HG02642 (cell line): ENCODE results near the gene NFIX.

Experiments used
- ATAC-seq: cut with Tn5 transposase; IDR thresholded peaks from one replicate; pipeline ENCODE4 v1.9.1; 2021; ENCODE audit warnings: mild to moderate bottlenecking; ENCODE audit not compliant: unreplicated experiment, poor library complexity

NFIX gene

DNA sequence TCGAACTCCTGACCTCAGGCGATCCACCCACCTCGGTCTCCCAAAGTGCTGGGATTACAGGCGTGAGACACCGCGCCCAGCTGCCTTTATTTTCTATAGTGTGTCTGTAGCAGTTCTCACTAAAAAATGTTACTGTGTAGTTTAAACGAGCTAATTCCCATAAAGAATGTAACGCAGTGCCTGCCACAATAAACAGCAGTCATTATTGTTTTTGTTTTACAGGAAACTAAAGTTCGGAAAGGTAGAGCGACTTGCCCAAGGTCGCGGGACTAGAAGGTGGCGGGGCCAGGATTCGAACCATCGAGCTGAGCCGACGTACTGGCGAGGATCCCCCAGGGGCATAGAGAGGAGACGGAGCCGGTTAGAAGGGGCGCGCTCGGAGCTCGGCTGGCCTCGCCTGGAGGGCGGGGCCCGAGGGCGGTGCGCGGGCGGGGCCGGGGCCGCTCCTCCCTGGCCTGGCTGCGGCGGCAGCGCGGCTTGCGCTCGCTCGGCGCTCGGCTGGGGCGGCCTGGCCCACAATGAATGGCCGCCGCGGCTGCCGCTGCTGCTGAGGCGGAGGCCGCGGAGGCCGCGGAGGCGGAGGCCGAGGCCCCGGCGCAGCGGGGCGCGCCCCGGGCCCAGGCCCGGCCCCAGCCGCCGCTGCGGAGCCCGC lies 122.6 kb downstream of the NFIX start, which contains the start of gene NACC1:
TSS of gene NACC1 (plus strand) at position 493 of the 652 bp plus-strand sequence. CDS start 16,944 bp downstream, outside the sequence.
- ATAC-seq, result peak; percentile 73

DNA sequence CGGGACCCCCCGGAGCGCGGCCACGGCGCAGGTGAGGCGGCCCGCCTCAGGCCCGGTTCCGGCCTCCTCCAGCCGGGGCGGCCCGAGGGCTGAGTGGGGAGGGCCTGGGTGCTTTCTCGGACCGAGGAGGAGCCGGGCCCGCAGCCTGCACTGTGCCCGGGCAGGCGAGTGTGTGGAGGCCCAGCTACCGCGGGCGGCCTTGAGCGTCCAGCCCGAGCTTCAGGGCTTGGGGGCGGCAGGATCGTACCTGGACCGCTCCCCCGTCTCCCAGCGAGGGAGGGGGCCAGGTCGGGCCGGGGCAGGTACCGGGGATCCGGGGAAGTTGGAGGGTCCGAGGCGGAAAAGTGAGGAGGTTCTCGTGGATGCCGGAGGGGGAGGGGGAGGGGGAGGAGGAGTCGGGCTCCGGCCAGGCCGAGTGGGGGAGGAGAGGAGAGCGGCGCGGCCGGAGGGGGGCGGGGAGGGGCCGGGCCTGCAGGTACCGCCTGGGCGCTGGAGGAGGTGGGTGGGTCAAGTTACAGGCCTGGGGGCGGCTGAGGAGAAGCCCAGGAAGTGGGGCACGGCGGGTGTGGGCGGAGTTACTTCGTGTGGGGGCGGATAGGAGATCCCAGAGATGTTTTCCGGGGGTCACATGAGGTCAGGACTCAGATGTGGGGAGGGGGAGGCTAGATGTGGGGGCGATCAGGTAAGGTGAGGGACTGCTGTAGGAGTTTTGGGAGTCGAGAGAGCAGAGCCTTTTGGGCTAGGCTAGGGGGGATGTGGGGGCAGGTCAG lies 123.3 kb downstream of the NFIX start:
- peak; percentile 22 for ATAC-seq

DNA sequence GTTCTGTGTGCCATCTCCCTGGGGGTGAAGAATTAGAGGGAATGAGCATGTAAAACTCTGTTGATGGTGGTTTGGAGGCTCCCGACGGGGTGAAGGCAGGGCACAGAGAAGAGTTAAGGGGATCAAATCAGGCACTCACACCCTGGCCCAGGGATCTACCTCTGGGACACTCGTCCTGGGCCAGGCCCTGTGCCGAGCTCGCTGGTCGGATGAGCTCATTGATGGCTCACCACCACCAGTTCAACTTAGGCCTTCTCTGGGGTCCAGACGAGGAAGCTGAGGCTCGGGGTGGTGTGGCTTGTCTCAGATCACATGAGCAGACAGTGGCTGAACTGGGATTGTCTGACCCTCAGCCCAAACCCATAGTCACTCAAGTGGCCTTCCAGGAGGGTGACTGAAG lies 124.4 kb downstream of the NFIX start:
- no peak for ATAC-seq

DNA sequence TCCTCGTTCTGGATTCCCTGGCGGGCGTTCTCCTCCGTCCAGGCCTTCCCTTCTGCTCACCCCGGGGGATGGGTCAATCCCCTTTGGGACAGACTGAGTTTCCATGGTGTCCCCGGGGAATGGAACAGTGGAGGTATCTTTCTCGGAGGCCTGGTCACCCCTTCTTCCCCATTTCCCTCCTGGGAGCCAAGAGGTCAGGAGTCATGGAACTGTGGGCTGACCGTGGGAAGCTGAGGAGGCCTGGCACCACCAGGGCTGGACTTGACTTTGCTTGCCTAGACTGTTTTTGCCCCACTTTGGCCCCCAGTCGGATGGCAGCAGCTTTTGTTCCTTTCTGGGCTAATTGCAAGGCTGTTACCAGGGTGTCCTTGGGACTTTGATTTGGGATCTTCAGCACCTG lies 124.8 kb downstream of the NFIX start:
- no peak for ATAC-seq

DNA sequence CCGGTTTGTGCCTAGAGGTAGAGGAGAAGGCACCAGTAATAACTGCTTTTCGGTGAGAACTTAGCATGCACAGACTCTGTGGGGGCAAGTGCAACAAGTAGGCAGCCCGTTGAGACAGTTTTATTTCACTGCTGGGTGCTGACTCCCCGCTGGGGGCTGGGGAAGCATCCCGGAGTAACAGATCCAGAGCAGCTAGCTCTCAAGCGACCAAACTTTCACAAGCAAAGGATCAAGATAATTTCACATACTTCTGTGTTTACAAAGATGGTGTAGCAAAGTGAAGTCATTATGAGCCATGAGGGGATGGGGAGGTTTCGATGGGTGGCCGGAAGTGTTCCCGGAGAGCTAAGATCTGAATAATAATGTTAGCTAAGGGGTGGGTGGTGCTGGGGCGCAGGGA lies 125.5 kb downstream of the NFIX start:
- no peak for ATAC-seq

DNA sequence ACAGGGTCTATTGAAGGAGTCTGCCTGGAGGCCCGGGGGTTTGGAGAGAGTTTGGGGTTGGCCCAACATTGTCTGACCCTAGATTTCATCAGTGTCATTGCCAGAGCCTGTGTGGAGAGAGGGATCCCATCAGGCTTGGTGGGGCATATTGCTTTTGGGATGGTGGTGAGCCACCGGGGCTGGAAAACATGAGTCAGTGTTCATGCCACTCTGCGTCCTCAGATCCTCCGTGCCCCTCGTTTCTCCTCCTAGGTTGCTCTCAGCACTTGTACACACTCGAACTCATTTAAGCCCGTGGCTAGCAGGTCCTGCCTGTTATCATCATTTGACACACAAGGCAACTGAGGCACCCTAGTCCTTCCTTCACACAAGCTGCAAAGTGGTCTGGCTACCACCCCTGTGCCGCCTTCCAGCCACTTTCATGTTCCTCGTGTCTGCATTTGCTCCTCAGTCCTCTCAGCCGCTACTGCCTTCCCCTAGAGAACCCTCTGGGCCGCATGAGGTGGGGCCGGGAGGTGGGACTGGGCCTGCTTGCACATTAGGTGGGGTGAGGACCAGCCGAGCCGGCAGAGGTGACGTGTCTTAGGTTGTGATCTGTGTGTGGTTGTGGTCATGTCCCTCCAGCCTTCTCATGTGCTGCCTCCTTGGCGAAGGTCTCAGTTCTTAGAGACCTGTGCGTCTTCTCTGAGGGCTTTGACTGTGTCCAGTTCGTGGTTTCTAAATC lies 126.4 kb downstream of the NFIX start:
- ATAC-seq, result no peak

DNA sequence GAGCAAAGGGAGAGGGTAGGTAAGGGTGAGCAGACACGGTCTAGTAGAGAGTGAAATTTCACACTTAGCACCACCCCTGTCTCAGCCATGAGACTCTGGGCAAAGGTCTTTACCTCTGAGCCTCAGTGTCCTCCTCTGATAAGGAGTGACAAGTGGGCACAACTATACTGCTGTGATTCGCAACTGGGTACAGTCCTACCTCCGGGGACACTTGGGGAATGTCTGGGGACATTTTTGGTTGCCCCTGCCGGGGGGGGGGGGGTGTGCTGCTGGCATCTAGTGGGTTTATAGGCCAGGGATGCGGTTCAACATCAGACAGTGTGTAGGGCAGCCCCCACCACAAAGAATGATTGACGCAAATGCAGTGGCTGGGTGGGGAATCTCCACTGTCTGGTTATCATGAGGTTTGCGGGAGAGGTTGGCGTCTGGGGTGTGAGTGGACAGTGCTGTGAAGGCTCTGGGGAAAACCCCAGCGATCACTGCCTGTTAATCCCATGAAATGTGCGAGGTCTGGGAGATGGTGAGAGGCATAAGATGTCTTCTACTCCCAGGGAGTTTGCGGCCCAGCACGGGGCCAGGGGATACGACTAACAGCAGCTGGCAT lies 127.1 kb downstream of the NFIX start:
- no peak for ATAC-seq

DNA sequence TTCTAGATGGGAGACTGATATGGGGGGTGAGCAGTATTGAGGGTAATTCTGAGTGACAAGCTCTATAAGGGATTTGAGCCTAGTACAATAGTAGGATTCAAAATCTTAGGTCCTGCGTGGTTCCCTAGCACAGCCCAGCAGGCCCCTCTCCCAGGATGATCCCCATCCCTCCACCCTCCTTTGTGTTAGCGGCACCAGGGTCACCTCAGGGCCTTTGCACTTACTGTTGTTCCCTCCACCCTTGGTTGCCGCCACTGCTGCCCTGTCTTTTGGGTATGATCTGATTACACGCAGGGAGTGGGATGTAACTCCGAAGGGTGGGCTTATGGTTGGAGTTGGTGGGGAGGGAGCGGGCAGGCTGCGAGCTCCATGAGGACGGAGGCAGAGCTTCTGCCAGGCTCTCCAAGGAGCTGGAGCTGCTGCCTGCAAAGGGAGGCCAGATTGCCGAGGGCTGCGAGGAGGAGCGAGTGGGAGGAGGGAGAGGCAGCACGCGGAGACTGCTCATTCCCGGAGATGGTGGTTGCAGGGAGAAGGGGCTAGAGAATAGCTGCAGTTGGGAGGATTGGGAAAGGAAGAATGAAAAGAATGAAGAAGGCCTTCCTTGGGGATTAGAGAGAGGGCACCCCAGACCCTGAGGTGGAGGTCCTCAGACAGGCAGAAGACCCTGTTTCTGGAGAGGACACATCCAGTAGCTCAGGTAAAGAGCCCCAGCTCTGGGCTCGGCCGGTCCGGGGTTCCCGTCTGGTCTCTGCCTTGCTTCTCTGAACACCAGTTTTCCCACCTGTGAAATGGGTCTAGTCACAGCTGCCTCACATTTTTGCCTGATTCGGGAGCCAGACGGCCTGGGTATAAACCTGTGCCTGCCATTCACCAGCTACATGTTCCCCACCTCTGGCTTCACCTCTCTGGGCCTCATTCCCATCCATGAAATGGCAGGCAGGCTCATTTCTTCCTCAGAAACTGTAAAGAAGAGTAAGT lies 128.0 kb downstream of the NFIX start:
- ATAC-seq, result no peak

DNA sequence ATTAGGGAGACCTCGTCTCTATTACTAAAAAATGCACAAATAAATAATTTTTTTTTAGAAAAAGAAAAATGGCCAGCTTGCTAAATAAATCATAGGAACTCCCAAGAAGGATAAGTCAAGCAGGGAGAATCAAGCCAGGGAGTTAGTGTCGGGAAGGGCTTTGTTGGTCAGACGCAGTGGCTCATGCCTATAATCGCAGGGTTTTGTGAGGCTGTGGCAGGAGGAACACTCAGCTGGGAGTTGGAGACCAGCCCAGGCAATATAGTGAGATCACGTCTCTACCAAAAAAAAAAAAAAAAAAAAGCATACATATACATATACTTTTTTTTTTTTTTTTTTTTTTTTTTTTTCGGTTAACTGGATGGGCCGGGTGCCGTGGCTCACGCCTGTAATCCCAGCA lies 131.8 kb downstream of the NFIX start:
- ATAC-seq, result no peak

DNA sequence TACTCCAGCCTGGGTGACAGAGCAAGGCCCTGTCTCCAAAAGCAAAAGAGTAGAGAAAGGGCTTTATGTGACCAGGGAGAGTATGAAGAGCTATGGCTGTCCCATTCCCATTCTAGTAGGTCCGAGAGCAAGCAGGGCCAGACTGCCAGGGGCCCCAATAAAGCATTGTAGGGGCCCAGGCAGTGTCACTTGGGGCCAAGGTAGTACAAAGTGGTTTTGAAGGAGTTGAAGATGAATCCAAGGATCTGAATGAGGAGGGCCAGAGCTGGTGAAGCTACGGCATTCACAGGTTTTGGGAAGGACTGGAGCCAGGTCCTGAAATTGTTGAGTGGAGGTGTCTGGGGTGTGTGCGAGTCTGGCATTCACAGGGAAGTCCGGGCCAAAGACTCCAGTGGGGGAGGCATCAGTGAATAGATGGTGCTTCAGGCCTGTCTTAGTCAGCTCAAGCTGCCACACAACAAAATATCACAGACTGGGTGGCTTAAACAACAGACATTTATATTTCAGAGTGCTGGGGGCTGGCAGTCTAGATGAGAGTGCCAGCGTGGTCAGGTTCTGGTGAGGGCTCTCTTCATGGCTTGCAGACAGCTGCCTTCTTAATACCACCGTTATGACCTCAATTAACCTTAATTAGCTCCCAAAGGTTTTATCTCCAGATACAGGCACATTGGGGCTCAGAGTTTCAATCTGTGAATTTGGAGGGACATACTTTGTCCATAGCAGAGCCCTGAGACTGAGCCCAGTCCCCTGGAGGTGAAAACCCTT lies 132.7 kb downstream of the NFIX start:
- ATAC-seq, result no peak

DNA sequence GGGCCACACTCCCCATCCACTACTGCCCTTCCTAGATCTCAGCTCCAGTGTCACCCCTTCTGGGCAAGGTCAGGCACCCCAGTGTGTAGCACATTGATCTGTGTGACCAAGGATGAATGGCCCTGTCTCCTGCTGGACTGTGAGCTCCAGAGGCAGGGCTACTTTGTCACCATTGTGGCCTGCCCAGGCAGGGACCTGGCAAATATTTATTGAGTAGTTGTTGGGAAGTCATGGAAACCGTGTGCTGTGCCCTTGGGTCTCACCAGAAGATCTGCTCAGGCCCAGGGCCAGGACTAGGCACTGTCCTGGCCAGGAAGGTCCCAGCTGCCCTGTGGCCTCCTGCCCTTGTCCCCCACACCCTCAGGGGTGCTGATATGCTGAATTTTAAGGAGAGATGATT lies 133.3 kb downstream of the NFIX start:
- ATAC-seq, result no peak

DNA sequence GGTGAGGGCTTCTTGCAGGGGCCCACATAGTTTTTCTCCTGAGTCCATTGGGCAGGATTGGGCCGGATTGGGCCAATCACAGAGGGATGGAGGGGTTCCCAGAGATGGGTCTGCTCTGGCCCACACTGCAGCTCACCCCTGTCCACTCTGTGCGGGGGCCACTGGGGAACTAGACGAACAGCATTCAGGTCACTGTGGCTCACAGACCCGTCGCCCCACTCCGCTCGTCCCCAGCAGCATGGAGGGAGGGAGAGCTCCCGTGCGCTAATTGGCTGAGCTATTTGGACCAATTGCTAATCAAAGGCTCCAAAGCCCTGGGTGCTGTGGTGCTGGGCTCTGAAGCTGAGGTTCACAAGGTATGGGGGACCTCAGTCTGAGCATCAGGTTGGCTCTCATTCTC lies 134.1 kb downstream of the NFIX start:
- ATAC-seq, result no peak

DNA sequence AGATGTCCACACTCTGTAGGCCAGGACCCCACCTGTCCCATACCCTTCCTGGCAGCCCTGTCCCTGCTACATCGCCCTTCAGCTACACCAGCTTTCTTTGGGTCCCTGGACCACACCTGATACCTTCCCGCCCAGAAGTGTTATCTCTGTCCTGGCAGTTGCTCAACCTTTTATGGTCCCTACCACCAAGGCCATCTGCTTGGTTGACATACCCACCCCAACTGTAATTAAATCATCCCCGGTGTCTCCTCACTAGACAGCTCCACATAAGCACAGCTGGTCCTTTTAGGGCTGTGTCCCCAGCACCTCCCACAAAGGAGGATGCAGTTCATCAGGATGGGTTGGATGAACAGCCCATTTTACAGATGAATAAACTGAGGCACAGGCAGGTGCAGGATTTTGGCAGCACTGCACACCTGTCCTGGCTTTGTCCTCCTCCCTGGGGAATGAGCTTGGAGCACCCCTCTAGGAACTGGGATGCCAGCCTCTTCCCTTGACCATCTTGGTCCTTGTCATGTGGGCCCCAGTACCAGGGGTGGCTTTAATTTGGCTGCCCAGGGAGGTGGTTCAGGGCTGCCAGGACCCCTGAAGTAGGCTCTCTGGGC lies 135.7 kb downstream of the NFIX start:
- ATAC-seq, result no peak

DNA sequence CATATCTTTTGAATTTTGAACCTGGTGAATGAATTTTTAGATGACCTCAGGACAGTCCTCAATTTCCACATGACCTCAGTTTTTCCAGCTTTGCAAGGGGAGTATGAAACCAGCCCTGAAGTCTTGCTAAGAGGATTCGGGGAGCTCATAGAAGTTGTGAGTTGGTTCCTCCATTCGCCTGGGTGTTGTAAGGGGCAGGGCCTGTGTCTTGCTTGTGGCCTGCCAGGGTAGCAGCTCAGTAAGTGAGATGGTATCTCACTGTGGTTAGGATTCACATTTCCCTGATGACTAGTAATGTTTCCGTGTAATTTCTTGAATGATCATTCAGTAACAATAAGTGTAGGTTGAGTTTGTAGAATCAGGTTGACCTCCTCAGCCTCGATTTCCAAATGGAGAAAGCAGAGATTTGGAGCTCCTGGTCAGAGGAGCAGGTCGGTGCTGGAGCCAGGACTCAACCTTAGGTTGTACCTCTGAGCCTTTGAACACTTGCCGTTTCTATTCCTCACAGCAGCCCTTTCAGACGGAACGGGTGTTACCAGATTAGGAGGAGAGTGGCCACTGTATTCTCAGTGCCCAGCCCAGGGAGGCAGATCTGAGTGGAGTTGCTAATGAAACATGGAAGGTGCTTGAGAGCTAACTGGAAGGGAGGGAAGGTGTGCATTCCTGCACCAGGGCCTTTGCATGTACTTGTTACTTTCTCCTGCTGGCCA lies 137.4 kb downstream of the NFIX start:
- ATAC-seq, result no peak

DNA sequence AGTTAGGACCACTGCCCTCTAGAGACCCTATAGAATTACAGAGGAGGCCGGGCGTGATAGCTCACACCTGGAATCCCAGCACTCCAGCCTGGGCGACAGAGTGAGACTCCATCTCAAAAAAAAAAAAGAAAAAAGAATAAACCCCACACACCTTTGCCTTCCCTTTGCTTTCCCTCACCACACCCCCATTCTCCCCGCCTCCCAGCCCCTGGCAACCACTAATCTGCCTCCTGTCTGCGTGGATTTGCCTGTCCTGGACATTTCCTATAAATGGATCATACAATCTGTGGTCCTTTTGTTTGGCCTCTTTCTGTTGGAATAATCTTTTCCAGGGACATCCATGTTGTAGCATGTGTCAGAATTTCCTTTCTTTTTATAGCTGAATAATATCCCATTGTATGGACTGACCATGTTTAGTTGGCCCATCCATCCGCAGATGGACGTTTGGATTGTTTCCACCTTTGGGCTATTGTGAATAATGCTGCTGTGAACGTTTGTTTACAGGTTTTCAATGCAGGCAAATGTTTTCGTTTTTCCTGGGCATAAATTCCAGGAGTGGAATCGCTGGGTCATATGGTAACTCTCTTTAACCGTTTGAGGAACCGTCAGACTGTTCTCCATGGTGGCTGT lies 138.1 kb downstream of the NFIX start:
- no peak for ATAC-seq

DNA sequence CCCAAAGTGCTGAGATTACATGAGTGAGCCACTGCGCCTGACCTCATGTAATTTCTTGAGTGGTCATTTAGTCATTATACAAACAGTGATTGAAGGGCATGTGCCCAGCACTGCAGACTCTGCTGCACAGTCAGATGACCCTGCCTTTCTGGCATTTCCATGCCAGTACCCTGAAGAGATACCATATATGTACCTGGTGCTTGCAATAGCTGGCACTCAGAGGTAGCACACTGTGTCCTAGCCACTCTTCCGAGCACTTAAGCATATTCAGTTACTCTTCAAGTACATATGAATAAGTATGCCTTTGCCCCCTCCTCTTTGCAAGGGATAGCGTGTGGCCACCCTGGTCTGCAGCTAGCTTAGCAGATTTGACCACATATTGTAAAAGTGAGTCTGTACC lies 139.4 kb downstream of the NFIX start:
- ATAC-seq, result no peak
